Measurements from ENCODE around the gene PSMB8. TPM values are rescaled to one million over a fixed set of nuclear protein-coding genes. Genes with fewer than 3 reads are reported as not detected.

Gene PSMB8
- total and polyA plus RNA-seq, 8 donors, result 37.9 to 122 (median 42.9) TPM

DNA sequence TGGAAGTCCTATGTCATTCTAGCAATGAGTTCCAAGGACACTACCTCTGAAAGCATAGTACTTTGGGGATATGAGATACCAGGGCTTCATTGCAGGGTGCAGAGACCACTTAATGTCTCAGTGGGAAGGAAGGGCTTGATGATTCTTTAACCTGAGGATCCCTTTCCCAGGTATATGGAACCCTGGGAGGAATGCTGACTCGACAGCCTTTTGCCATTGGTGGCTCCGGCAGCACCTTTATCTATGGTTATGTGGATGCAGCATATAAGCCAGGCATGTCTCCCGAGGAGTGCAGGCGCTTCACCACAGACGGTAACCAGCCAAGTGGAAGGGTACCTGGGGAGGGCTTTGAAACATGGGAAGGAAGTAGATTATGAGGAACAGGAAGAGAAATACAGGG, 14.3 kb upstream of the PSMB8 start:
- intact Hi-C loops (cut with DNase I), result no loop called here
- Histone ChIP-seq H3K27ac (no peak overlapping the region), H3K36me3 (peaks cover 3 to 51% of the 10 kb centered on the region in 2 donors), H3K4me3 (no peak overlapping the region), H3K27me3 (no peaks in the 10 kb centered on the region), H3K9me3 (no peaks in the 10 kb centered on the region), H3K4me1 (peaks cover 7 to 43% of the 10 kb centered on the region in 2 donors)
- TF ChIP-seq, protein P1, sequence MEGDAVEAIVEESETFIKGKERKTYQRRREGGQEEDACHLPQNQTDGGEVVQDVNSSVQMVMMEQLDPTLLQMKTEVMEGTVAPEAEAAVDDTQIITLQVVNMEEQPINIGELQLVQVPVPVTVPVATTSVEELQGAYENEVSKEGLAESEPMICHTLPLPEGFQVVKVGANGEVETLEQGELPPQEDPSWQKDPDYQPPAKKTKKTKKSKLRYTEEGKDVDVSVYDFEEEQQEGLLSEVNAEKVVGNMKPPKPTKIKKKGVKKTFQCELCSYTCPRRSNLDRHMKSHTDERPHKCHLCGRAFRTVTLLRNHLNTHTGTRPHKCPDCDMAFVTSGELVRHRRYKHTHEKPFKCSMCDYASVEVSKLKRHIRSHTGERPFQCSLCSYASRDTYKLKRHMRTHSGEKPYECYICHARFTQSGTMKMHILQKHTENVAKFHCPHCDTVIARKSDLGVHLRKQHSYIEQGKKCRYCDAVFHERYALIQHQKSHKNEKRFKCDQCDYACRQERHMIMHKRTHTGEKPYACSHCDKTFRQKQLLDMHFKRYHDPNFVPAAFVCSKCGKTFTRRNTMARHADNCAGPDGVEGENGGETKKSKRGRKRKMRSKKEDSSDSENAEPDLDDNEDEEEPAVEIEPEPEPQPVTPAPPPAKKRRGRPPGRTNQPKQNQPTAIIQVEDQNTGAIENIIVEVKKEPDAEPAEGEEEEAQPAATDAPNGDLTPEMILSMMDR (IDR thresholded peaks at IDR 0.05), result no peak
- ATAC-seq, result no peak
- DNase-seq, result no peak

DNA sequence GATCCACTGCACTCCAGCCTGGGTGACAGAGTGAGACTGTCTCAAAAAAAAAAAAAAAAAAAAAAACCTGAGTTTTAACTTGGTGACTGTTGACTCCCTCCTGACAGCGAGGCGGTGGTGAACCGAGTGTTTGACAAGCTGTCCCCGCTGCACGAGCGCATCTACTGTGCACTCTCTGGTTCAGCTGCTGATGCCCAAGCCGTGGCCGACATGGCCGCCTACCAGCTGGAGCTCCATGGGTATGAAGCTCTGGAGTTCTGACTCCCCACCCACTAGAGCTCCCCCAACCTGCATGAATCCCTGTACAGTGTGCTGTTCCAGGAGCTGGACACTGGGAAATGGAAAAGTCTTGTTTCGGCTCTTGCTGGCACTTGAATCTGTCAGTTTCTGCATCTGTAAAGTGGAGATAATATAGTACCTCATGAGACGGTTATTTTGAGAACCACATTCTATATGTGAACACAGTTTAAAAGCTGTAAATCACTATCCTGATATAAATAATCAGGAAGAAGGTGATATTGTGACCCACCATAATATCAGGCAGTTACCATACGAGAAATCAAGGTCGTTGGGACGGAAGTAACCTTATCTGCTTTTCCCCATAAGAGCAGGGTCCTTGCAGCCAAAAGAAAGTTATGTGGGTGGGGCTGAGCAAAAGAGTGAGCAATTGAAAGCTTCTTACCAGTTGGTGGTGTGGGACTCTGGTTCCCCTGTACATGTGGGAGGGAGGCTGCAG, 13.5 kb upstream of the PSMB8 start:
- DNase-seq, result no peak
- peaks cover 3 to 51% of the 10 kb centered on the region in 2 donors for H3K36me3 ChIP-seq
- TF ChIP-seq, protein P1 (IDR thresholded peaks at IDR 0.05), result no peak
- intact Hi-C loops (cut with DNase I), result no loop called here
- H3K4me3 ChIP-seq, result no peak overlapping the region
- H3K27ac ChIP-seq, result no peak overlapping the region
- ATAC-seq, result no peak
- no peaks in the 10 kb centered on the region for H3K9me3 ChIP-seq
- no peaks in the 10 kb centered on the region for H3K27me3 ChIP-seq
- peaks cover 7 to 43% of the 10 kb centered on the region in 2 donors for H3K4me1 ChIP-seq

DNA sequence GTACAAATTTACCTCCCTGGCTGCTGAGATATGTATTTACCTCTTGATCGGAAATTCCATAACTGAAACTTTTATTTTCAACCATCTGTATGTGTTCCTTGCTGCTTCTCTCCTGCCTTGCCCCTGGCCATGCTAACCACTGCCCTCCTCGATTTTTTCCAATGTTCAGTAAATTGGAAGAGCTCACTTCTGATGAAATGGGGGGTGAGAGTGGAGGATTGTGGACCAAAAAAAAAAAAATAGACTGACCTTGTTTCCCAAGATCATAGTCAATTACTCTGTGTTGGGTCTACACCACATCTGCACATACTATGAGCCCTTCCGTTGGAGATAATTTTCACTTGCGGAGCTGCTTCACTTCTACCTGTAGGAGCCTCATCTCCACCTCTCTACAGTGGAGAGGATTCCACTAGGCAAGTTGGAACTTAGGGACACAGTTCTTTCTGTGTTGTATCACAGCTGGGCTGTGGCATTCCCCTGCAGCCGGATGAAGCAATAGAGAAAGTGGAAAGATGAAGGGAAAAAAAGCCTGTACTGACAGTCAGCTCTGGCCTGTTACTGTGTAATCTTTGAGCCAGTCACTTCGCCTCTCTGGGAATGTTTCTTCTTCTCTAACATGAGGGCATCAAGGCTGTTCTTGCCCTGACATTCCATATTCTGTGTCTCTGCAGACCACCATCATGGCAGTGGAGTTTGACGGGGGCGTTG, 11.8 kb upstream of the PSMB8 start:
- H3K36me3 ChIP-seq, result peaks cover 3 to 61% of the 10 kb centered on the region in 2 donors
- DNase-seq, result no peak
- H3K27ac ChIP-seq, result peak overlapping the region; percentile 98 to 99
- no peaks in the 10 kb centered on the region for H3K27me3 ChIP-seq
- TF ChIP-seq, protein P1 (IDR thresholded peaks at IDR 0.05), result no peak
- H3K4me1 ChIP-seq, result peaks cover 11 to 54% of the 10 kb centered on the region in 2 donors
- no peak for ATAC-seq
- H3K9me3 ChIP-seq, result no peaks in the 10 kb centered on the region
- intact Hi-C loops (cut with DNase I), result no loop called here
- peak overlapping the region in 1 of 2 donors; percentile 94 for H3K4me3 ChIP-seq

DNA sequence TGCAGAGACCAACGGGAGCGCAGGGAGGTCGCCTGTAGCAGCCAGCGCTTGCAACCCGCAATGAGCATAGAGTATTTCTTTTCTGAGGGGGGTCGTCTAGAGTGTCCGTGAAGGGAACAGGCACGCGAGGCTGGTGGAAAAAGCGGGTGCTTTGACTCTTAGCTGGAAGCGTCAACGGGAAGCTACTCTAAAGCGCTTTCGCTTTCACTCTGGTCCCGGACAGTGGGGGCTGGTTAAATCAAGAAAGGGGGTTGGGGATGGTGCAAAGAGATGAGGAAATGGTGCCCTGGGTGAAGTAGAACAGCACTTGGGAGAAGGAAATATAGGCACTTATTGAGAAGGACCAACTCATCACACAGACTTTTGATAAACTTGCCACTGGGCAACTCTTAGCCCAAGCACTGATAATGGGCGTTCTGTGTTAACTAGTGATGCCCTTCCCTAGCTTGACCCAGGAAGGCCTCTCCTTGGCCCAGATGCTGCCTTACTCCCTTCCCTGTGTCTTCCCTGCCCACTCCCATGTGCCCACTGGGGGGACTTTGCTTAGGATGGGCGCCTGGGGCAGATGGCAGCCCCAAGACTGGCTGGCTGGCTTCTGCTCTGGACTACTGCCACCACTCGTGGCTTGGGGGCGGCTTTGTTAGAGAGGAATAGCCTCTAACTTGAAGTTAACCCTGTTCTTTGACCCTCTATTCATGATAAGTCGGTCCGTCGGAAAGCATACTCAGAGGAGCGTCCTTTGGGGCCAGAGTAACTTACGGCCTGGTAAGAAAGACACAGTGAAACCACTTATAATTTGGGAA, 10.7 kb upstream of the PSMB8 start:
- Histone ChIP-seq H3K4me1 (peaks cover 11 to 64% of the 10 kb centered on the region in 2 donors), H3K27ac (peak overlapping the region; percentile 98 to 99), H3K36me3 (peaks cover 3 to 62% of the 10 kb centered on the region in 2 donors), H3K27me3 (no peaks in the 10 kb centered on the region), H3K9me3 (no peaks in the 10 kb centered on the region), H3K4me3 (peak overlapping the region; percentile 86 to 94)
- intact Hi-C loops (cut with DNase I), result no loop called here
- peak; percentile 46 for ATAC-seq
- peak in 2 of 4 donors; percentile 57 to 66 for DNase-seq
- TF ChIP-seq, protein P1 (IDR thresholded peaks at IDR 0.05), result no peak
